ENCODE data around the gene RUNX2.

The RUNX2 gene

DNA sequence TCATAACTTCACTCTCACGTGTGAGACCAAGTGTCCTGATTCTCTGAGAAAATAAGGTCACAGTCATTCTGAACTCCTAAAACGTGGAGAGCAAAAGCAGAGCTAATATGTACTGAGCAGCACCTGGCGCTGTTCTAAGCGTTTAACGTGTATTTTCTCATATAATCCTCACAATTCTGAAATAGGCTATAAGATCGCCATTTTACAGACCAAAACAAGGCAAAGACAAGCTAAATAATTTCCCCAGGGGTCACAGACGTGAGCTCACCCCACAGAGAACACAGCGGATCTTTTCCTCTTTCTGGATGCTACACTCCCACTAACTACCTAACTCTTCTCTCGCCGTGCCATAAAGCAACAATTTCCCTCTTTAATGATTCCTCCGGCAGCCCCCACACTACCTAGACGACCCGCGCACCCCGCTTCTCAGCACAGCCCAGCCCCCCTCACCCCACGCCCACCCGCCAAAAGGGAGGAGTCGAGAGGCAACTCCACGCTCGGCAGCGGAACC, 49.0 kb downstream of the RUNX2 start:
- TF ChIP-seq L3MBTL2 (conservative IDR thresholded peaks at IDR 0.05) (no peak), ARNT (IDR thresholded peaks at IDR 0.05) (no peak), FOXA1 (IDR thresholded peaks at IDR 0.05) (no peak), BHLHE40 (IDR thresholded peaks at IDR 0.05; ENCODE audit: borderline replicate concordance) (no peak), NFRKB (IDR thresholded peaks at IDR 0.05) (no peak), CTBP1 (IDR thresholded peaks at IDR 0.05; ENCODE audit: borderline replicate concordance) (no peak), ELF4 (IDR thresholded peaks at IDR 0.05) (no peak), SP1 (IDR thresholded peaks at IDR 0.05) (no peak), ZNF384 (IDR thresholded peaks at IDR 0.05) (no peak), SUZ12 (IDR thresholded peaks at IDR 0.05) (no peak), LEF1 (IDR thresholded peaks at IDR 0.05; ENCODE audit: borderline replicate concordance) (no peak), TARDBP (IDR thresholded peaks at IDR 0.05) (no peak), HDGF (IDR thresholded peaks at IDR 0.05; ENCODE audit: borderline replicate concordance) (no peak), FOXM1 (IDR thresholded peaks at IDR 0.05; ENCODE audit: borderline replicate concordance) (no peak), FOXK2 (IDR thresholded peaks at IDR 0.05) (no peak)
- TF ChIP-seq, protein P1, sequence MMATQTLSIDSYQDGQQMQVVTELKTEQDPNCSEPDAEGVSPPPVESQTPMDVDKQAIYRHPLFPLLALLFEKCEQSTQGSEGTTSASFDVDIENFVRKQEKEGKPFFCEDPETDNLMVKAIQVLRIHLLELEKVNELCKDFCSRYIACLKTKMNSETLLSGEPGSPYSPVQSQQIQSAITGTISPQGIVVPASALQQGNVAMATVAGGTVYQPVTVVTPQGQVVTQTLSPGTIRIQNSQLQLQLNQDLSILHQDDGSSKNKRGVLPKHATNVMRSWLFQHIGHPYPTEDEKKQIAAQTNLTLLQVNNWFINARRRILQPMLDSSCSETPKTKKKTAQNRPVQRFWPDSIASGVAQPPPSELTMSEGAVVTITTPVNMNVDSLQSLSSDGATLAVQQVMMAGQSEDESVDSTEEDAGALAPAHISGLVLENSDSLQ (IDR thresholded peaks at IDR 0.05), result no peak
- ChIA-PET CTCF (no interaction called here), POLR2A (interaction anchor here (0.8 to 3.2 kb wide), 6 partner anchors 9 to 723 kb away, joined by 3 to 33 read pairs (median 8); no protein-coding TSS in a partner anchor)
- no peak for DNase-seq (ENCODE audit: extremely low spot score)

- CTCF ChIA-PET, result interaction anchor here (0.6 to 0.9 kb wide), 2 partner anchors 212 to 337 kb away, joined by 3 to 4 read pairs; no protein-coding TSS in a partner anchor
These were observed 49.6 kb downstream of the RUNX2 start, which contains the start of gene SUPT3H for GRCh38 chr6:45377554-45378333. SUPT3H (minus strand) TSS chr6:45377934.

DNA sequence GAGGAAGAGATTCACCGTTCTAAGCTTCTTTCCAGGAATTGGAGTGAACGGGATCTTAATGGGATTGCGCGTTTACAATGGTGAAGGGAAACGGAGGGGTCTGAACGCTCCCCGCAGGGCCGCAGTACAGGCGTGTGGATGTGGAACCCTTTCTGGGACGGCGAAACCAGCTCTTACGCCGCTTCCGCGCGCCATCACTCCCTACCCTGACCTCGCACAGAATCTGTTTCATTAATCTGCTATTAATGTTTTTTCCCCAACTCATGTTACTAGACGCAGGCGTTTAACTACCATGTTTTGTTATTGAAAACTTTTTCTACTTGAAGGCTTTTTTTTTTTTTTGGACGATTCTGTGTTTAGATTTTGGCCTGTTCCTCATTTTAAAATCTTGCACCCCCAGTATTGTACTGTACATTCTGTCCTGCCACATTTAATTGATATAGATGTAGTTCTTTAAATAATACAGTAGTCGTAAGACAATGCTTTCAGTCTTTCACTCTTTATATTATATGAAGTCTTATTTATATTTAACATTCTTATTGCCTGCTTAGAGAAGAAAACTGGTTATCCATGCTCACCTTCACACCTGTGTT, 50.3 kb downstream of the RUNX2 start:
- DNase-seq (ENCODE audit: extremely low spot score), result no peak

More at GRCh38 chr6:45377554-45378333, 49.6 kb downstream of the RUNX2 start, which contains the start of gene SUPT3H:
- DNase-seq (ENCODE audit: extremely low spot score), result peak; percentile 94
- POLR2A ChIA-PET, result interaction anchor here (0.6 to 3.2 kb wide), 23 partner anchors 9 to 724 kb away, joined by 3 to 33 read pairs (median 4); no protein-coding TSS in a partner anchor
- no peak for TF ChIP-seq FOXA1 (IDR thresholded peaks at IDR 0.05)
- no peak for TF ChIP-seq BHLHE40 (IDR thresholded peaks at IDR 0.05; ENCODE audit: borderline replicate concordance)
- no peak for TF ChIP-seq TARDBP (IDR thresholded peaks at IDR 0.05)
- TF ChIP-seq FOXK2 (IDR thresholded peaks at IDR 0.05), result no peak
- no peak for TF ChIP-seq ARNT (IDR thresholded peaks at IDR 0.05)
- no peak for TF ChIP-seq SP1 (IDR thresholded peaks at IDR 0.05)
- no peak for TF ChIP-seq HDGF (IDR thresholded peaks at IDR 0.05; ENCODE audit: borderline replicate concordance)
- TF ChIP-seq, protein P1 (IDR thresholded peaks at IDR 0.05), result no peak
- no peak for TF ChIP-seq SUZ12 (IDR thresholded peaks at IDR 0.05)
- TF ChIP-seq FOXM1 (IDR thresholded peaks at IDR 0.05; ENCODE audit: borderline replicate concordance), result no peak
- TF ChIP-seq ZNF384 (IDR thresholded peaks at IDR 0.05), result no peak
- TF ChIP-seq ELF4 (IDR thresholded peaks at IDR 0.05), result peak; percentile 74
- no peak; the same call in 1 of the 2 replicates for TF ChIP-seq CTBP1 (IDR thresholded peaks at IDR 0.05; ENCODE audit: borderline replicate concordance)
- peak; percentile 60 for TF ChIP-seq L3MBTL2 (conservative IDR thresholded peaks at IDR 0.05)
- no peak for TF ChIP-seq LEF1 (IDR thresholded peaks at IDR 0.05; ENCODE audit: borderline replicate concordance)
- no peak; the same call in 1 of the 2 replicates for TF ChIP-seq NFRKB (IDR thresholded peaks at IDR 0.05)

GRCh38 chr6:45382391-45382790, 54.3 kb downstream of the RUNX2 start:
- TF ChIP-seq NFRKB (IDR thresholded peaks at IDR 0.05) (no peak), FOXK2 (IDR thresholded peaks at IDR 0.05) (no peak), L3MBTL2 (conservative IDR thresholded peaks at IDR 0.05) (no peak), FOXM1 (IDR thresholded peaks at IDR 0.05; ENCODE audit: borderline replicate concordance) (no peak), SP1 (IDR thresholded peaks at IDR 0.05) (no peak), FOXA1 (IDR thresholded peaks at IDR 0.05) (no peak), ZNF384 (IDR thresholded peaks at IDR 0.05) (no peak), TARDBP (IDR thresholded peaks at IDR 0.05) (no peak), BHLHE40 (IDR thresholded peaks at IDR 0.05; ENCODE audit: borderline replicate concordance) (no peak), ELF4 (IDR thresholded peaks at IDR 0.05) (no peak), SUZ12 (IDR thresholded peaks at IDR 0.05) (no peak), ARNT (IDR thresholded peaks at IDR 0.05) (no peak), LEF1 (IDR thresholded peaks at IDR 0.05; ENCODE audit: borderline replicate concordance) (no peak), HDGF (IDR thresholded peaks at IDR 0.05; ENCODE audit: borderline replicate concordance) (no peak), CTBP1 (IDR thresholded peaks at IDR 0.05; ENCODE audit: borderline replicate concordance) (no peak)
- TF ChIP-seq, protein P1 (IDR thresholded peaks at IDR 0.05), result no peak
- no peak for DNase-seq (ENCODE audit: extremely low spot score)
- POLR2A ChIA-PET, result no interaction called here
- CTCF ChIA-PET, result interaction anchor here (0.9 to 1.3 kb wide), 3 partner anchors 16 to 727 kb away, joined by 3 read pairs; no protein-coding TSS in a partner anchor

More for the DNA sequence above, 50.3 kb downstream of the RUNX2 start:
- POLR2A ChIA-PET, result interaction anchor here (0.7 to 3.2 kb wide), 21 partner anchors 9 to 725 kb away, joined by 3 to 33 read pairs (median 4); no protein-coding TSS in a partner anchor
- TF ChIP-seq SUZ12 (IDR thresholded peaks at IDR 0.05) (no peak), BHLHE40 (IDR thresholded peaks at IDR 0.05; ENCODE audit: borderline replicate concordance) (no peak), L3MBTL2 (conservative IDR thresholded peaks at IDR 0.05) (no peak; the same call in none of the 2 replicates), FOXK2 (IDR thresholded peaks at IDR 0.05) (no peak), ELF4 (IDR thresholded peaks at IDR 0.05) (no peak), TARDBP (IDR thresholded peaks at IDR 0.05) (no peak)
- CTCF ChIA-PET, result interaction anchor here (0.6 to 0.9 kb wide), 2 partner anchors 211 to 336 kb away, joined by 3 to 4 read pairs; no protein-coding TSS in a partner anchor

DNA sequence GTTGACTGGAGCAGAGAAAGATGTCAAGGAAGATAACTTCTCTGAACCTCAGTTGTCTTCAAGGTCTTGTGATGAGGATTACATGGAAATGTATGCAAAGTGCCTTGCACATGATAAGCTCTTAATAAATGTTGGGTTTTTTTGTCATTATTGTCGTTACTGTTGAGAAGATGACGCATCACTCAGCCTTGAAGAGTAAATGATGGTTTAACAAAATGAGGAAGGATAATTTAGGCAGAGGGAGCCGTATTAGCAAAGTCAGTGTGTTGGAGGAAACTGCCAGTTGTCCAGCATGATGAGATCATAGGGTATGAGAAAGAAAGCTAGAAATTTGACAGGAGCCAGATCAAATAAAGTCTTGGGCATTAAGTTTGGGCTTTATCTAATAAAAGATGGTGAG, 58.4 kb downstream of the RUNX2 start:
- ChIA-PET POLR2A (interaction anchor here (1.0 kb wide), 1 partner anchor 10 kb away, joined by 3 read pairs; no protein-coding TSS in a partner anchor), CTCF (no interaction called here)
- TF ChIP-seq ELF4 (IDR thresholded peaks at IDR 0.05), result no peak
- no peak for TF ChIP-seq SUZ12 (IDR thresholded peaks at IDR 0.05)
- TF ChIP-seq NFRKB (IDR thresholded peaks at IDR 0.05), result no peak
- no peak for TF ChIP-seq TARDBP (IDR thresholded peaks at IDR 0.05)
- TF ChIP-seq FOXM1 (IDR thresholded peaks at IDR 0.05; ENCODE audit: borderline replicate concordance), result no peak
- no peak for TF ChIP-seq FOXK2 (IDR thresholded peaks at IDR 0.05)
- TF ChIP-seq HDGF (IDR thresholded peaks at IDR 0.05; ENCODE audit: borderline replicate concordance), result no peak
- no peak for TF ChIP-seq LEF1 (IDR thresholded peaks at IDR 0.05; ENCODE audit: borderline replicate concordance)
- no peak for TF ChIP-seq L3MBTL2 (conservative IDR thresholded peaks at IDR 0.05)
- TF ChIP-seq ARNT (IDR thresholded peaks at IDR 0.05), result no peak
- no peak for TF ChIP-seq BHLHE40 (IDR thresholded peaks at IDR 0.05; ENCODE audit: borderline replicate concordance)
- TF ChIP-seq FOXA1 (IDR thresholded peaks at IDR 0.05), result no peak
- DNase-seq (ENCODE audit: extremely low spot score), result no peak

Measured in HEK293T (cell line).